Activated naive CD4-positive, alpha-beta T cell treated with anti-CD3 and anti-CD28 coated beads, Interleukin-2, amount 10 ng/mL, durations not matched to agents 7 days and 5 days (primary cell): Measurements from ENCODE around the gene DAB1.

Source experiments
- CTCF ChIA-PET: fragments of 350-600 bp; sonication (Branson Sonifier 250); formaldehyde crosslinking; loops from one replicate; lab custom pipeline; 2021; ENCODE audit warnings: antibody characterized with exemption; lab: Charles Lee
- DNase-seq: peaks from one replicate; pipeline ENCODE4 v3.0.0-alpha.2; 2020
- H3K27ac Mint-ChIP-seq: one replicate; pipeline ENCODE4 v1.8.0; 2021; ENCODE audit warnings: mild to moderate bottlenecking, moderate library complexity, mixed read lengths
- H3K27me3 Mint-ChIP-seq: one replicate; pipeline ENCODE4 v1.8.0; 2021; ENCODE audit warnings: mild to moderate bottlenecking, mixed read lengths
- H3K36me3 Mint-ChIP-seq: one replicate; pipeline ENCODE4 v1.8.0; 2021; ENCODE audit warnings: mixed read lengths
- H3K4me1 Mint-ChIP-seq: one replicate; pipeline ENCODE4 v1.8.0; 2021; ENCODE audit warnings: mixed read lengths
- H3K4me3 Mint-ChIP-seq: one replicate; pipeline ENCODE4 v1.8.0; 2021; ENCODE audit warnings: mild to moderate bottlenecking, moderate library complexity, mixed read lengths
- H3K9me3 Mint-ChIP-seq: one replicate; pipeline ENCODE4 v1.8.0; 2021; ENCODE audit warnings: mixed read lengths

The DAB1 gene

DNA sequence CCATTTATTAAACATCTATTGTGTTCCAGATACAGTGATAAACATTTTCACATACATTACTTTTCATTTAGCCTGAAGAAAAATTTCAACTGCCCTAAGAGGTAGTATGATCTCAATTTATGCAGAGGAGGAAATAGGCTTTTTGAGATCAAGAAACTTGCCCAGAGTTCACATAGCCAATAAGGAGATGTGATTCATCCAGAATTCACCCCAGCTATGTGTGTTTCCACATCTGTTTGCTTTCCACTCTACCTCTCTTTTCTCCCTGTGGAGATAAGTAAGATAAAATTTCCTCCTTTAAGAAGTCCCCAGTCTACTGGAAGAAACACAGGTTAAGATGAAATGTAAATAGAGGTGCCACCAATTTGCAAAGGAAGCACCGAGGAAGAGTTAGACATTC lies 258.3 kb downstream of the DAB1 start:
- DNase-seq, result no peak
- no peaks in the 10 kb centered on the region for H3K36me3 Mint-ChIP-seq
- no peak overlapping the region for H3K4me3 Mint-ChIP-seq
- CTCF ChIA-PET, result no interaction called here
- no peaks in the 10 kb centered on the region for H3K9me3 Mint-ChIP-seq
- H3K4me1 Mint-ChIP-seq, result no peaks in the 10 kb centered on the region
- no peaks in the 10 kb centered on the region for H3K27me3 Mint-ChIP-seq
- no peak overlapping the region for H3K27ac Mint-ChIP-seq

DNA sequence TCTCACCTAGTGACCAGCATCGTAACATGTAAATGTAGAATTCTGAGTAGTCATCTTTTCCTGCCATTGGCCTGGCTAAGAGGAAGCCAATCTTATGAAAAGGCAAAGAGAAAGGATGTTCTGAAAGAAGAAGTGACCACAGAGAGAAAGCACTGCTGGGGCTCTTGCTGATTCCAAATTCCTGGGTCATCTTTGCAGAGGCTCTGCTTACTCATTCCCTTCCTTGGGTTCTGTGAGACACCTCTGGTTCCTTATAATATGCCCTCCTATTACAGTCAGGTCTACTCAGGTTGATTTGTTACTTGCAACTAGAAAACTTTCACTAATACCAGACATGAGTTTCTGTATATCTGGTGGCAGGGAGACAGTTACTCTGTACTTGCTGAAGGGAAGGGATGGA lies 259.3 kb downstream of the DAB1 start:
- CTCF ChIA-PET, result no interaction called here
- H3K4me1 Mint-ChIP-seq, result no peaks in the 10 kb centered on the region
- H3K27ac Mint-ChIP-seq, result no peak overlapping the region
- no peaks in the 10 kb centered on the region for H3K9me3 Mint-ChIP-seq
- H3K36me3 Mint-ChIP-seq, result no peaks in the 10 kb centered on the region
- DNase-seq, result no peak
- no peaks in the 10 kb centered on the region for H3K27me3 Mint-ChIP-seq
- no peak overlapping the region for H3K4me3 Mint-ChIP-seq

DNA sequence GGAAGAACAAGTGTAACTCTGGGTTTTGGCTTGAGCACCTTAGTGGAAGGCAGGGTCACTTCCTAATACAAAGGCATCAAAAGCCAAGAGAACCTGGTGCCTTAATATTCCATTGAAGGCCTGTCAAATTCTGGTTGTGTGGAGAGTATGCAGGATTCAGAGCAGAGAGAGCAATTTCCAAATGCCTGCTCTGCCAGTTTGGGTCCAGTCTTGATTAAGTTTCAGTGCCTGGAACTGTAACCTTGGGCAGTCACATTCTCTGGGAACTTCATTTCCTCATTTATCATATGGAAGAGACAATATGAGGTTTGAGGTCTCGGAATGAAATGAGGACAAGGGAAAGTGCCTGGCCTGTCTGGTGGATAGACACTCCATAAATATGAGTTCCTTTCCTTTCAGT lies 260.1 kb downstream of the DAB1 start:
- no peaks in the 10 kb centered on the region for H3K36me3 Mint-ChIP-seq
- CTCF ChIA-PET, result no interaction called here
- H3K27me3 Mint-ChIP-seq, result no peaks in the 10 kb centered on the region
- H3K9me3 Mint-ChIP-seq, result no peaks in the 10 kb centered on the region
- no peak overlapping the region for H3K4me3 Mint-ChIP-seq
- no peak overlapping the region for H3K27ac Mint-ChIP-seq
- H3K4me1 Mint-ChIP-seq, result no peaks in the 10 kb centered on the region
- no peak for DNase-seq

DNA sequence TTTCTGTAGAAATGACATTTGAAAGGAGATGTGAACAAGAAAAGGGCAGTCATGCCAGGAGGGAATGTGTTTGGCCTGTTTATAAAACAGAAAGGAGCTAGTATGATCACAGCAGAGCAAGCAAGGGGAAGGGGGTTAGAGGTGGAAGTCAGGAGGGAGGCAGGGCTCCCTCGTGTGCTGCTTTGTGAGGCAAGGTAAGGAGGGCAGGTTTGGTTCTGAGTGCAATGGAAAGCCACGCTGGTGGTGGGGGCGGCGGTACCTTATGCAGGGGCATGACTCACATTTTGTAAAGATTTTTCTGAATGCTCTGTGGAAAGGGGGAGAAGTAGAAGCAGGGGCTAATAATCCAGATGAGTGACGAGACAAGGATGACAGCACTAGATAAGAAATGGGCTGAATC lies 260.5 kb downstream of the DAB1 start:
- Mint-ChIP-seq H3K9me3 (no peaks in the 10 kb centered on the region), H3K27ac (no peak overlapping the region), H3K27me3 (no peaks in the 10 kb centered on the region), H3K4me1 (no peaks in the 10 kb centered on the region), H3K4me3 (no peak overlapping the region), H3K36me3 (no peaks in the 10 kb centered on the region)
- CTCF ChIA-PET, result no interaction called here
- DNase-seq, result no peak

DNA sequence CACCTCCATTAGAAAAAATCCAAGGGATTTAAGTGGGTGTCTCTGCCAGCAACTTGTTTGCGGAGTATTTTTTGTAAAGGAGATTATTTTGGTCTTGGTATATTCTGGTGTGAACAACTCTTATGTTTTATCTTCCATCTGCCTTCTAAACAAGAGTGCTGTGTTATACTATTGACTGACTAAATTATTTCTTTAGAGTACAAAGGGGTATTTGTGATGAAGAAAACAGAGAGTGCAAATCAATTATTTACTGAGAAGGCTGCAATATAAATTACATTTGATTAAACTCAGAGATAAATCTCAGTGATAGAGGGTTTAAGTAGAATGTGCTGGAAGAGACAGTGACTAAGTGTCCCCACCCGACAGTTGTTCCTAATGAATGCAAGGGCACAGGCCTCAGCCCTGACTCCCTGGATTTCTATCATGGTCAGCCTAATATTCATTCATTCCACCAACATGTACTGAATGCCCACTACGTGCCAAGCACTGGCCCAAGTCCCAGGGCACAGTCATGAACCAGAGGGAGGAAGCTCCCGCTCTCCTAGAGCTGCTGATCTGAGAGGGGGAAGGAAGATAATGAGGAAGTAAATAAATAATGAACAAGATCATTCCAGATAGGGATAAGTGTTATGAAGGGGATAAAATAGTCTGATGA lies 261.1 kb downstream of the DAB1 start:
- Mint-ChIP-seq H3K27ac (no peak overlapping the region), H3K9me3 (no peaks in the 10 kb centered on the region), H3K4me3 (no peak overlapping the region), H3K36me3 (no peaks in the 10 kb centered on the region), H3K27me3 (no peaks in the 10 kb centered on the region), H3K4me1 (no peaks in the 10 kb centered on the region)
- DNase-seq, result no peak
- CTCF ChIA-PET, result no interaction called here

DNA sequence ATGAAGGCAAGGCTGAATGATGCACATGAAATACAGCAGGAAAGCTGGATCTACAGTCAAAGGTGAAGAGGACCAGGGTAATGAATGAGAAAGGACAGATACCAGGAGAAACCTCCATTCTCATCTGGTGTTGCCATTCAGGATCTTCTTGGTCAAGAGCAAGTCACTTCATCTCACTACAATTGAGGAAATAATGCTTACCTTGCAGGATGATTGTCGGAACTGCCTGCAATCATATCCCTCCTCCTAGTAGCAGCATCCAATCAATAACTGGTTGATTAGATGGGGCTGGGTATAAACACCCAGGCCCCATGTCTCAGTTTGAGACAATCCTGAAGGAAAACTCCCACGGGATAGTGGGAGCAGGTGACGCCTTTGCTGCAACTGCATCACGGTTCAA lies 263.3 kb downstream of the DAB1 start:
- CTCF ChIA-PET, result no interaction called here
- Mint-ChIP-seq H3K27ac (no peak overlapping the region), H3K36me3 (no peaks in the 10 kb centered on the region), H3K4me3 (no peak overlapping the region), H3K27me3 (no peaks in the 10 kb centered on the region), H3K4me1 (no peaks in the 10 kb centered on the region), H3K9me3 (no peaks in the 10 kb centered on the region)
- DNase-seq, result no peak

DNA sequence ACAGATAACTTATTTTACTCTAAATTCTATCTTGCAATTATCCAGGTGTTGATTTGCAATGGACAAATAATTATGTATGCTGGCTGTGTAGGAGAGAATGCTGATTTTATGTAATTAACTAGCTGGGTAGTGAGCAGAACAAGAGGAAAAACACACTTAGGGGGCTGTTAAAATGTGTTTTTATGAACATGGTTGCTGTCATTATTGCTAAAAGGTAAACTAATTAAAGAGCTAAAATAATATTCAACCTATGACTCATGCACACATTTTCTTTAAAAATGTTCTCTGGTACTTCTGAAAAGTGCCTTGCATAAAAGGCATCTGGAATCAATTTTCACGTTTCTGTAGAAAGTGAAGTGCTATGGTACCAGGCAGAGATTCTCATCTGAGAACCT lies 265.3 kb downstream of the DAB1 start:
- DNase-seq, result no peak
- Mint-ChIP-seq H3K9me3 (peaks cover 3% of the 10 kb centered on the region), H3K4me3 (no peak overlapping the region), H3K27me3 (no peaks in the 10 kb centered on the region), H3K27ac (no peak overlapping the region), H3K36me3 (no peaks in the 10 kb centered on the region), H3K4me1 (no peaks in the 10 kb centered on the region)
- CTCF ChIA-PET, result no interaction called here

DNA sequence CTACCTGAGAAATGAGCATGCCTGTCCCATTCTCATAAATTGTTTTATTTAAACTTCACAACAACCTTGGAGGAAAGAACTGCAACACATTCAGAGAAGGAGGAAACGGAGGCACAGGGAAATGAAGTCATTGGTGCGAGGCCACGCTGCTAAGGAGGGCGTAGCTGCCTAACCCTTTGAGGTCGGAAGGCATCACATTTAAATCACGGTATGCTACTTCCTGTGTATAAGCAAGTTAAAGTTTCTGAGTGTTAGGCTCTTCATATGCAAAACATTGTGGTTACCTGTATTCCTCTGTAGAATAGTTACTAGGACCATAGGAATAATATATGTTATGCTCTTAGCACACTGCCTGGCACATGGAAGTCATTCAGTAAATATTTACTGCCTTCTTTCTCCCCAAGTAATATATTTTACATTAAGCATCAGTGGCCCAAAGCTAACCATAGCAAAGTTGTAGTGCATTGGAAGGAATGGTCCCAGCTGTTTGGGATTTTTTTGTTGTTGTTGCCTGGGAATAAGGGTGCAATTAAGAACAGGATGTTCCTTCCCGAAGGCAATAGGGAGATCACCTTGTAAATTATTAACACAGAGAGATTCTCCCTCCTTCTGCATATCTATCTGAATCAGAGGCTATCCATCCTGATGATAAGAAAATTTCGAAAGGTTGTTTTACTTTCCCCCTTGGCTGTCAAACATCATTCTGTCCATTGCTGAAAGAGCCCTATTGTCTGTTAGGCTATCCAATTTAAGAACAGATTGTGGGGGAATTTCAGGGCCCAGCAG lies 265.8 kb downstream of the DAB1 start:
- Mint-ChIP-seq H3K27me3 (no peaks in the 10 kb centered on the region), H3K27ac (no peak overlapping the region), H3K36me3 (no peaks in the 10 kb centered on the region), H3K9me3 (peaks cover 3% of the 10 kb centered on the region), H3K4me1 (no peaks in the 10 kb centered on the region), H3K4me3 (no peak overlapping the region)
- CTCF ChIA-PET, result no interaction called here
- no peak for DNase-seq

DNA sequence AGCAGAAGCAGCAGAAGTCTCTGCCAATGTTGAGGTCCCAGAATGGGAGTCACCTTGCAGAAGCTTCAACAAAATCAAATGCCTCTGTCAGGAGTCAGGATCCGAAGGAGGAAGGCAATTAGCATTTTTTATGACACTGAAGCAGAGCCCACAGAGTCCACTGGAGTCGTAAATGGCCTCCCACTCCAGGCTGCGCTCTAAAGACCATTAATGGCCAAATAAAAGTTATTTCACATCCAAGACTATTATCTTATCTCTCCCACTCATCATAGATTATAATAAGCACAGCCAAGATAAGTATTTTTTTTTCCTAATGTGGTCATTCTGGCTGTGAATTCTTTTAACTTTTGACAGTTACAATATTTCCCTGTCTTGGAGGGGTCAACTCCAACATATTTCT lies 267.0 kb downstream of the DAB1 start:
- Mint-ChIP-seq H3K9me3 (peaks cover 3% of the 10 kb centered on the region), H3K4me3 (no peak overlapping the region), H3K36me3 (no peaks in the 10 kb centered on the region), H3K27ac (no peak overlapping the region), H3K27me3 (no peaks in the 10 kb centered on the region), H3K4me1 (no peaks in the 10 kb centered on the region)
- DNase-seq, result no peak
- CTCF ChIA-PET, result no interaction called here

DNA sequence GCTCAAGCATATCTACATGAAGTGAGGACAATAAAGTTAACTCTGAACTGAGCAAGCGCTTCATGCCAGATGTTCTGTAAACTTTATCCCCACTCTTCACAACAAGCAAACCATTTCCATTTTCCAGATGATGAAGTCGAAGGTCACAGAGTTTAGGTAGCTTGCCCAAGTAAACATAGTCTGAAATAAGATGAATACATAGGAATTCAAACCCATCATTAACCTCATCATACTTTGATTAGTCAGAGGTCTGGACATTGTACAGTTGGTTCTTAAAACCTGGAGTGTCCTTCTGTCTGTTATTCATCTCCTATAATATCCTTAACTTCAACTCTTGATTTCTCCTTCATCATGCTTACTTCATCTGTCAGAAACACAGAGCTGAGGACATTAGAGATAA lies 277.8 kb downstream of the DAB1 start:
- Mint-ChIP-seq H3K27me3 (no peaks in the 10 kb centered on the region), H3K36me3 (no peaks in the 10 kb centered on the region), H3K9me3 (no peaks in the 10 kb centered on the region), H3K4me3 (no peak overlapping the region), H3K4me1 (no peaks in the 10 kb centered on the region), H3K27ac (no peak overlapping the region)
- DNase-seq, result no peak
- CTCF ChIA-PET, result no interaction called here

DNA sequence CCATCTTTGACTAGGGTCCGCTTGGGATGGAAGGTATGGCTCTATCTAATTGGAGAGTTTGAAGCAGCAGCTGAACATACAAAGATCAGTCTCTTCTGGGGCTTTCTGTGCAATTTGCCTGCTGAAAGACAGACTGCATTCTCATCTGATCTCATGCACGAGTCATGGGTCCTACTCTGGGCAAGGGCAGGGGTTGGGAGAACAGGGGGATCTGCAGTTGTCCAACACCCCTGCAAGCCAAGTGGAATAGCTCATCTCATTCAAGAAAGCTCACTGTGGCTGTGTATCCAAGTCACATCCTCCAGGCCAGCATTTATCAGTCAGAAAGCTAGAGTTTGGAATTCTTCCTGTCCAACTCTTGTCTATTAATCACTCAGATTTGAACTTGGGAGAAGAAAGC lies 280.9 kb downstream of the DAB1 start:
- CTCF ChIA-PET, result no interaction called here
- H3K9me3 Mint-ChIP-seq, result no peaks in the 10 kb centered on the region
- H3K27ac Mint-ChIP-seq, result no peak overlapping the region
- no peaks in the 10 kb centered on the region for H3K4me1 Mint-ChIP-seq
- no peak overlapping the region for H3K4me3 Mint-ChIP-seq
- no peaks in the 10 kb centered on the region for H3K27me3 Mint-ChIP-seq
- no peak for DNase-seq
- H3K36me3 Mint-ChIP-seq, result no peaks in the 10 kb centered on the region

DNA sequence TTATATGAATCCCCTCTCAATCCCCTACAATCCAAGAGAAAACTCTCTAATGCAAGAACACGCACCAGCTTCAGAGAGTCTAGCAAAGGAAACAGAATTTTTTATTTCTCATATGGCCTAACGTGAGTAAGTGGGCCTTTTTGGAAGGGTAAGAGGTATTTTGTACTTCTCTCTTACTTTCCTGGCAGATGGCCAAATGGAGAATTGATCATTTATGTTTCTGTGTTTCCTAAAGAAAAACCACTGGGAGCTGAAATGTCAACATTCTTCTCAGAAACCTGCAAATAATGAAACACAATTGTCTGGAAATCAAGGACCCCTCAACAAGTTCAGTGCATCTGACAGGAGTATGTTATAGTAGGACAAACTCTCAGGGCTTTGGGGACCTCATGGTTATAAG lies 281.7 kb downstream of the DAB1 start:
- no peak overlapping the region for H3K4me3 Mint-ChIP-seq
- no peaks in the 10 kb centered on the region for H3K27me3 Mint-ChIP-seq
- H3K4me1 Mint-ChIP-seq, result no peaks in the 10 kb centered on the region
- no peaks in the 10 kb centered on the region for H3K36me3 Mint-ChIP-seq
- no peak overlapping the region for H3K27ac Mint-ChIP-seq
- CTCF ChIA-PET, result no interaction called here
- DNase-seq, result no peak
- no peaks in the 10 kb centered on the region for H3K9me3 Mint-ChIP-seq

DNA sequence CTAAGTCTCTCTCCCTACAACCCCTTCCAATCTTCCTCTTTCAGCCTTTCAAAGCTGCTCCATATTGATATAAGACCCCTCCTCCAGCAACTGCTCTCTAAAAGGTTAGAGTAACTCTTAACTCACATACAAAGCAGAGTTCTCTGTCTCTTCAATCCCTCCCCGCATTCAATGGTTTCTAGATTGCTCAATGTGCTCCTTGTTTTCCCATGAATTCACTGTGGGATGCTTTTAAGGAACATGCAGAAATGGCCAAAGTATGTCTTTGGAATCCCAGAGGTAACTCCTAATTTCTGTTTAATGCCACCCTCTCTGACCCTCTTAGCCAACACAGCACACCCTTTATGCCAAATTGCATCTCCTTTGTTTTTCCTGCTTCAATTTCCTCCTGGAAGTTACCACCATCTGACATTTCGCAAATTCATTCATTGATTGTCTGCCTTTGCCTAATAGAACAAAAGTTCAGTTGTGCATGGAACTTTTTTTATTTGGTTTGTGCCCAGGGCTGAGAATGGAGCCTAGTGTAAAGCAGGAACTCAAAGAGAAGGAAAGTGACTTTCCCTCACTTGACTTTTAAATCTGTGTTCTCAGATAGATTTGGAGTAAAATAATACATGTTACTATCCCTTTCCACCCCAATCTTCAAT lies 285.3 kb downstream of the DAB1 start:
- H3K27ac Mint-ChIP-seq, result no peak overlapping the region
- no peaks in the 10 kb centered on the region for H3K27me3 Mint-ChIP-seq
- no peak for DNase-seq
- no peak overlapping the region for H3K4me3 Mint-ChIP-seq
- no peaks in the 10 kb centered on the region for H3K36me3 Mint-ChIP-seq
- CTCF ChIA-PET, result no interaction called here
- no peaks in the 10 kb centered on the region for H3K9me3 Mint-ChIP-seq
- no peaks in the 10 kb centered on the region for H3K4me1 Mint-ChIP-seq

DNA sequence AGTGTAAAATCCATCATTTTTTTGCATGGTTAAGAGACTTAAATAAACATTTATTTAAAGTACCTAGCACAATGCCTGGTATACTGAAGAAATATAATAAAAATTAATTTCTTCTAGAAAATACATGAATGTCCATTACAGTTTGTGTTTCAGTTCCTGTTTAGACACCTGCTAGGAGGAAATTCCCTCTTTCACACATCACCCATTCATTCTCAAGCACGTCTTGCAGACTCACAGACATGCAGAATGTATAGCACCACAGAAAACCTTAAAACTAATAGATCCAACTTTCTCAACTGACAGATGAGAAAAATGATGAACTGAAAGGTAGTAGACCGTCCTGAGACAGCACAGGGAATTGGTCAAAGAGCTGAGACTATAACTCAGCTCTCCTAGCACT lies 285.9 kb downstream of the DAB1 start:
- CTCF ChIA-PET, result no interaction called here
- no peaks in the 10 kb centered on the region for H3K27me3 Mint-ChIP-seq

DNA sequence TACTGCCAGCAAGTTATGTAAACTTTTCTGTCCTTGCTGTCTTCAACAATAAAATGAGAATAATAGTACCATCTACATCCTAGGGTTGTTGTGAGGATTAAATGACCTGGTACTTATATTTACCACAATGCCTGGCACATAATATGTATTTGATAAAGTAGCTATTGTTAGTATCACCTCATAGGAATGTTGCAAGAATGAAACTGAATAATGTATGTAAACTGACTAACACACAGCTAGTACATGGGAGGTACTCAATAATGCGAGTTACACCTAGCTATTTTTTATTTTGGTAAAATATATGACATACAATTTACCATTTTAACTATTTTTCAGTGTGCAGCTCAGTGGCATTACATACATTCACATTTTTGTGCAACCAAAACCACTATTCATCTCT lies 289.1 kb downstream of the DAB1 start:
- no peaks in the 10 kb centered on the region for H3K36me3 Mint-ChIP-seq
- H3K27me3 Mint-ChIP-seq, result no peaks in the 10 kb centered on the region
- no peak overlapping the region for H3K4me3 Mint-ChIP-seq
- DNase-seq, result no peak
- H3K9me3 Mint-ChIP-seq, result no peaks in the 10 kb centered on the region
- no peaks in the 10 kb centered on the region for H3K4me1 Mint-ChIP-seq
- H3K27ac Mint-ChIP-seq, result no peak overlapping the region
- CTCF ChIA-PET, result no interaction called here

More for the DNA sequence above, 285.9 kb downstream of the DAB1 start:
- Mint-ChIP-seq H3K4me3 (no peak overlapping the region), H3K4me1 (no peaks in the 10 kb centered on the region), H3K9me3 (no peaks in the 10 kb centered on the region), H3K36me3 (no peaks in the 10 kb centered on the region), H3K27ac (no peak overlapping the region)
- DNase-seq, result no peak
